ENCODE measurements around the gene FSD2. TPM values are rescaled to one million over a fixed set of nuclear protein-coding genes. Genes with fewer than 3 reads are reported as not detected.

FSD2 gene
- total and polyA plus RNA-seq, 9 of the 15 experiments (the other 6 are each of a cell fraction or from before 2014, with no cell fraction given): 0.01 to 0.06 TPM; not detected in 7

- intact Hi-C loops (cut with micrococcal nuclease) (no loop called here), in situ Hi-C loops (cut with MboI) (no loop called here)
- WGBS (ENCODE audit: insufficient coverage, low coverage, missing lambda C conversion rate): 51% methylated on average over 5 of the region's 5 CpGs
- peaks cover 4% of the 10 kb centered on the region for H3K9me1 ChIP-seq (ENCODE audit: control insufficient read depth, insufficient read depth, low read length)
- no peaks in the 10 kb centered on the region for H3K9me3 ChIP-seq (replicated peaks; ENCODE audit: control insufficient read depth, insufficient read depth, low read depth, low read length)
- H2AFZ ChIP-seq (ENCODE audit: low read depth, low read length): no peak overlapping the region
- no TSS peak for BruUV-seq (replicated peaks)
- H3K4me1 ChIP-seq (replicated peaks in 1 of 2; ENCODE audit: control insufficient read depth in 2 of 2, insufficient read depth in 2 of 2, low read length in 2 of 2): peaks cover 23 to 33% of the 10 kb centered on the region in 2 experiments
- no peak for FAIRE-seq
- H3K27me3 ChIP-seq (ENCODE audit: control insufficient read depth in 2 of 2, insufficient read depth in 2 of 2, low read length in 2 of 2): no peaks in the 10 kb centered on the region
- no peak for ATAC-seq
- no peaks in the 10 kb centered on the region for H4K20me1 ChIP-seq (replicated peaks; ENCODE audit: control insufficient read depth, insufficient read depth, low read length)
- H3K4me2 ChIP-seq (ENCODE audit: insufficient read depth, low read length): no peak overlapping the region; the same call in 1 of the 2 replicates
- H3K79me2 ChIP-seq (ENCODE audit: control insufficient read depth, insufficient read depth, low read length): no peaks in the 10 kb centered on the region
- peak; percentile 13; the same call in 1 of the 2 replicates for TF ChIP-seq SPI1 (IDR thresholded peaks at IDR 0.05; ENCODE audit: borderline replicate concordance, low read depth, low read length)
- peak; percentile 93 for TF ChIP-seq ZNF121 (CRISPR knock-in tag; conservative IDR thresholded peaks at IDR 0.05)
- TF ChIP-seq THRB (CRISPR knock-in tag; conservative IDR thresholded peaks at IDR 0.05): no peak
- ChIA-PET POLR2A (no interaction called here), CTCF (ENCODE audit: low intra/inter-chr PET ratio) (no interaction called here)
- no peak overlapping the region for H3K4me3 ChIP-seq
- H3K27ac ChIP-seq (ENCODE audit: extremely low read depth, low read depth, low read length): no peak overlapping the region
- no peaks in the 10 kb centered on the region for H3K36me3 ChIP-seq (ENCODE audit: control insufficient read depth, insufficient read depth, low read length)
- DNase-seq (ENCODE audit: extremely low read depth in 1 of 4, low spot score in 3 of 4): peak in 1 of 4 experiments; percentile 6
- no peak overlapping the region for H3K9ac ChIP-seq (ENCODE audit: insufficient read depth in 1 of 2, low read depth in 2 of 2, low read length in 2 of 2)
These were observed 7.2 kb downstream of the FSD2 start for GRCh38 chr15:82798531-82799166.

DNA sequence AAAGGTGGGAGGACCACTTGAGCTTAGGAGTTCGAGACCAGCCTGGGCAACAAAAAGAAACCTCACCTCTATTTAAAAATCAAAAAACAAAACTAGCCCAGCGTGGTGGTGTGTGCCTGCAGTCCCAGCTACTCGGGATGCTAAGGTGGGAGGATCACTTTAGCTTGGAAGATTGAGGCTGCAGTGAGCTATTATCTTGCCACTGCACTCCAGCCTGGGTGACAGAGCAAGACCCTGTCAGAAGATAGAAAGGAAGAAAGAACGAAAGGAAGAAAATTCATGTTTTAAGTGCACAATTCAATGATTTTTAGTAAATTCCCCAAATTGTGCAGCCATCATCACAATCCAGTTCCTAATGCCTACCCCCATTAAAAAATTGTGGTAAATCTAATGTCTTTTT, 7.8 kb downstream of the FSD2 start:
- BruUV-seq (replicated peaks): no TSS peak
- Histone ChIP-seq H3K4me3 (no peak overlapping the region), H3K36me3 (ENCODE audit: control insufficient read depth, insufficient read depth, low read length) (no peaks in the 10 kb centered on the region), H2AFZ (ENCODE audit: low read depth, low read length) (no peak overlapping the region), H3K9ac (ENCODE audit: insufficient read depth in 1 of 2, low read depth in 2 of 2, low read length in 2 of 2) (peak overlapping the region in 1 of 2 experiments; percentile 30; a peak in 1 of 4 replicates), H3K9me1 (ENCODE audit: control insufficient read depth, insufficient read depth, low read length) (peaks cover 4% of the 10 kb centered on the region), H3K4me2 (ENCODE audit: insufficient read depth, low read length) (0 out of 2 replicates have a peak overlapping the region, but pooled peaks have one; percentile 5), H3K79me2 (ENCODE audit: control insufficient read depth, insufficient read depth, low read length) (no peaks in the 10 kb centered on the region), H3K27ac (ENCODE audit: extremely low read depth, low read depth, low read length) (no peak overlapping the region), H3K4me1 (replicated peaks in 1 of 2; ENCODE audit: control insufficient read depth in 2 of 2, insufficient read depth in 2 of 2, low read length in 2 of 2) (peaks cover 19 to 27% of the 10 kb centered on the region in 2 experiments), H4K20me1 (replicated peaks; ENCODE audit: control insufficient read depth, insufficient read depth, low read length) (no peaks in the 10 kb centered on the region), H3K27me3 (ENCODE audit: control insufficient read depth in 2 of 2, insufficient read depth in 2 of 2, low read length in 2 of 2) (no peaks in the 10 kb centered on the region), H3K9me3 (replicated peaks; ENCODE audit: control insufficient read depth, insufficient read depth, low read depth, low read length) (no peaks in the 10 kb centered on the region)
- ChIA-PET POLR2A (no interaction called here), CTCF (ENCODE audit: low intra/inter-chr PET ratio) (no interaction called here)
- intact Hi-C loops (cut with micrococcal nuclease) (no loop called here), in situ Hi-C loops (cut with MboI) (no loop called here)
- DNase-seq (ENCODE audit: extremely low read depth in 1 of 4, low spot score in 3 of 4): peak in 1 of 4 experiments; percentile 65
- FAIRE-seq: peak; percentile 83
- WGBS (ENCODE audit: insufficient coverage, low coverage, missing lambda C conversion rate): 2% methylated on average over 4 of the region's 4 CpGs
- ATAC-seq: peak; percentile 49
- TF ChIP-seq SMARCA4 (IDR thresholded peaks at IDR 0.05) (peak; percentile 73), GTF2F1 (IDR thresholded peaks at IDR 0.05; ENCODE audit: low read depth, low read length) (no peak), STAT6 (CRISPR knock-in tag; IDR thresholded peaks at IDR 0.05) (no peak), CBFA2T2 (conservative IDR thresholded peaks at IDR 0.05) (peak; percentile 60), ARID1B (IDR thresholded peaks at IDR 0.05) (peak; percentile 84), TCF3 (CRISPR knock-in tag; IDR thresholded peaks at IDR 0.05) (peak; percentile 76), MED1 (CRISPR knock-in tag; IDR thresholded peaks at IDR 0.05; ENCODE audit: borderline replicate concordance) (no peak), PCBP1 (IDR thresholded peaks at IDR 0.05; ENCODE audit: low read depth, low read length, poor library complexity, severe bottlenecking) (no peak), TRIM24 (IDR thresholded peaks at IDR 0.05) (peak in 1 of 2 experiments; percentile 32; a peak in 1 of 4 replicates), DPF2 (IDR thresholded peaks at IDR 0.05) (peak; percentile 78), ZNF644 (tag; IDR thresholded peaks at IDR 0.05; ENCODE audit: low read depth) (no peak)
